GM19395 (cell line): ENCODE data around the gene PTPN12.
"Not testable (repeated sequence)": the region's sequence is repeated elsewhere in the genome, so short reads cannot be mapped to it uniquely, and the experiment has no call there.

Source experiments
- ATAC-seq: cut with Tn5 transposase; IDR thresholded peaks from one replicate; pipeline ENCODE4 v1.9.1; 2021; ENCODE audit warnings: mild to moderate bottlenecking, moderate library complexity; ENCODE audit not compliant: unreplicated experiment

Gene PTPN12

GRCh38 chr7:77537778-77538280 lies 734 bp downstream of the PTPN12 start:
- ATAC-seq: peak; percentile 6

- no peak for ATAC-seq
Measured at GRCh38 chr7:77538281-77539212, 1.5 kb downstream of the PTPN12 start.

GRCh38 chr7:77540402-77540822 lies 3.3 kb downstream of the PTPN12 start:
- no peak for ATAC-seq

GRCh38 chr7:77540993-77541392 lies 3.9 kb downstream of the PTPN12 start:
- not testable (repeated sequence) for ATAC-seq

GRCh38 chr7:77542409-77542808 lies 5.3 kb downstream of the PTPN12 start:
- ATAC-seq: no peak

GRCh38 chr7:77542895-77543294 lies 5.8 kb downstream of the PTPN12 start:
- ATAC-seq: no peak

- ATAC-seq: no peak
Measured at GRCh38 chr7:77543910-77544309, 6.8 kb downstream of the PTPN12 start.

GRCh38 chr7:77544518-77544917 lies 7.4 kb downstream of the PTPN12 start:
- ATAC-seq: no peak

- no peak for ATAC-seq
Measured at GRCh38 chr7:77548206-77548605, 11.1 kb downstream of the PTPN12 start.

- no peak for ATAC-seq
Measured at GRCh38 chr7:77549106-77549870, 12.2 kb downstream of the PTPN12 start.

- no peak for ATAC-seq
Measured at GRCh38 chr7:77550586-77550985, 13.5 kb downstream of the PTPN12 start.

GRCh38 chr7:77553123-77553522 lies 16.0 kb downstream of the PTPN12 start:
- no peak for ATAC-seq

- no peak for ATAC-seq
Measured at GRCh38 chr7:77558284-77558967, 21.3 kb downstream of the PTPN12 start.

GRCh38 chr7:77561352-77561751 lies 24.3 kb downstream of the PTPN12 start:
- peak; percentile 84 for ATAC-seq

GRCh38 chr7:77563275-77563674 lies 26.2 kb downstream of the PTPN12 start:
- ATAC-seq: no peak

- no peak for ATAC-seq
Measured at GRCh38 chr7:77565917-77566316, 28.8 kb downstream of the PTPN12 start.

GRCh38 chr7:77566421-77566820 lies 29.3 kb downstream of the PTPN12 start:
- no peak for ATAC-seq

- ATAC-seq: no peak
Measured at GRCh38 chr7:77569514-77570232, 32.6 kb downstream of the PTPN12 start.

- ATAC-seq: no peak
Measured at GRCh38 chr7:77570330-77571011, 33.4 kb downstream of the PTPN12 start.

GRCh38 chr7:77571801-77572200 lies 34.7 kb downstream of the PTPN12 start:
- no peak for ATAC-seq
